ENCODE measurements around the gene ARHGAP29.

The ARHGAP29 gene

DNA sequence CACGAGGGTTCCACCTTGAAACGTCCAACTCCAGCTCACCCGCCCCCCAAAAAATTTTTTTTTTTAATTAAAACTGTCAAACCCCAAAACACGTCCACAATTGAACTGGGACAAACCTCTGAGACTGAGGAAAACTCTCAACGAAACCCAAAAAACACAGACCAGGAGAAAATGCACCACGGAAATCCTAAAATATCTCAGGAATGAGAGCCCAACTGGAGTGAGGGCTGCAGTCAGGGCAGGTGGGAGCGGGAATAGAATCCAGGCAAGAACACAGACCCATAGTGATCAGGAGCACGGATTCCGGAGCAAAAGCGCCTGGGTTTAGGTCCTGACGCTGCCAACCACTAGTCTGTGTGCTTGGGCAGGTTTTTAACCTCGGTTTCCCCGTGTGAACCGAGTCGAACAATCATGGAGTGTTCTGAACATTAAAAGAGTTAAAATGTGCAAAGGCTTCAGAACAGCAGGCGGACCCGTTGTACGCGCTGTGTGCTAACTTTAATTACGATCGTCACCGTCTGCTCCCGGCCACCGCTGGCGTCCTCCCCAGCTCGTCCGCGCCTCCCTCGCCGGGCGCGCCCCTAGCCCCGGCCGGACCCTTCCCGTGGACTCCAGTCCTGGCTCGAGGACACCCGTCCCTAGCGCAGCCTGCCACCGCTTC lies 624 bp downstream of the ARHGAP29 start:
- TF ChIP-seq, protein P1, sequence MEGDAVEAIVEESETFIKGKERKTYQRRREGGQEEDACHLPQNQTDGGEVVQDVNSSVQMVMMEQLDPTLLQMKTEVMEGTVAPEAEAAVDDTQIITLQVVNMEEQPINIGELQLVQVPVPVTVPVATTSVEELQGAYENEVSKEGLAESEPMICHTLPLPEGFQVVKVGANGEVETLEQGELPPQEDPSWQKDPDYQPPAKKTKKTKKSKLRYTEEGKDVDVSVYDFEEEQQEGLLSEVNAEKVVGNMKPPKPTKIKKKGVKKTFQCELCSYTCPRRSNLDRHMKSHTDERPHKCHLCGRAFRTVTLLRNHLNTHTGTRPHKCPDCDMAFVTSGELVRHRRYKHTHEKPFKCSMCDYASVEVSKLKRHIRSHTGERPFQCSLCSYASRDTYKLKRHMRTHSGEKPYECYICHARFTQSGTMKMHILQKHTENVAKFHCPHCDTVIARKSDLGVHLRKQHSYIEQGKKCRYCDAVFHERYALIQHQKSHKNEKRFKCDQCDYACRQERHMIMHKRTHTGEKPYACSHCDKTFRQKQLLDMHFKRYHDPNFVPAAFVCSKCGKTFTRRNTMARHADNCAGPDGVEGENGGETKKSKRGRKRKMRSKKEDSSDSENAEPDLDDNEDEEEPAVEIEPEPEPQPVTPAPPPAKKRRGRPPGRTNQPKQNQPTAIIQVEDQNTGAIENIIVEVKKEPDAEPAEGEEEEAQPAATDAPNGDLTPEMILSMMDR (conservative IDR thresholded peaks at IDR 0.05; ENCODE audit: low read depth, low read length), result peak; percentile 52
- peak; percentile 66 for DNase-seq (ENCODE audit: low read depth)
- H3K4me3 ChIP-seq (ENCODE audit: low read depth, low read length), result peak overlapping the region; percentile 82

DNA sequence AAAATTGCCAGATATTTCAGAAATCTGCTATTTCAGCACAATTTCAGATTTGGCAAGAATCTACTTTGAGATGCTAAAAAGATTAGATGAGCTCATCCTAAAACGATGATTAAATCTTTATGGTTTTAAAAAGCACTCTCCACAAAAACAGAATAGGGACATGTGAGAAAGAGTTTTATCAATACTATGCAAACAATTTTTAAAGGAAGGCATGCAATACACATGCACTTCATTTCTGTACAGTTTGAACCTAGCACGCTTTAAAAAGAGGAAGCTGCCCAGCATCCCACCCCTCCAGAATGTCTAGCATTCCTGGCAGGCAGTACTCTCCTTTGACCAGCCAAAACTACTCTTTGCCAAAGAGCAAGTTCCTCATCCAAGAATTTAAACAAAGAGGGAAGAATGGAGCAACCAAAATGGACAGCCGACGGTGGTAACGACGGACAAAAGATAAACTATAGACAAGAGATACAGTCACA lies 1.3 kb downstream of the ARHGAP29 start:
- TF ChIP-seq, protein P1 (conservative IDR thresholded peaks at IDR 0.05; ENCODE audit: low read depth, low read length), result no peak
- peak; percentile 48 for DNase-seq (ENCODE audit: low read depth)
- peak overlapping the region; percentile 82 for H3K4me3 ChIP-seq (ENCODE audit: low read depth, low read length)

GRCh38 chr1:94235189-94236012 lies 2.0 kb downstream of the ARHGAP29 start:
- TF ChIP-seq, protein P1 (conservative IDR thresholded peaks at IDR 0.05; ENCODE audit: low read depth, low read length), result no peak
- peak overlapping the region; percentile 82 for H3K4me3 ChIP-seq (ENCODE audit: low read depth, low read length)
- DNase-seq (ENCODE audit: low read depth), result peak; percentile 52

DNA sequence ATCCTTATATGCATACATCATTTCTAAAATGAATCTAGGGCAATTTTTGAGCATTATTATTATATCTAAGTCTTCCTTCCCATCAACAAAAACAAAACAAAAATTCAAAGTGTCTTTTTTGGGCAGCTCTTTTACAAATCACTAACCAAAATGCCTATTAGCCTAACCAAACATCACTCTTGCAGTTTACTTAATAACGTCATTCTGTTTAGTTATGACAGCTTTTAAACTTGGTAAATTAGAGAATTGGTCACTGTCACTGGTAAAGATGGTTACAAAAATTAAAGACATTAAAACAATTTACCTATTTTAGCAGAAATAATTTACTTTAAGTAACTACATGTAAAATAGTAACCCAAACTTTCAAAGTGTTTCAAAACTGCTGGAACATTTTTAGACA lies 2.8 kb downstream of the ARHGAP29 start:
- peak overlapping the region; percentile 82 for H3K4me3 ChIP-seq (ENCODE audit: low read depth, low read length)
- TF ChIP-seq, protein P1 (conservative IDR thresholded peaks at IDR 0.05; ENCODE audit: low read depth, low read length), result no peak
- DNase-seq (ENCODE audit: low read depth), result no peak

- no peak overlapping the region for H3K4me3 ChIP-seq (ENCODE audit: low read depth, low read length)
- no peak for DNase-seq (ENCODE audit: low read depth)
- TF ChIP-seq, protein P1 (conservative IDR thresholded peaks at IDR 0.05; ENCODE audit: low read depth, low read length), result no peak
These were observed 5.6 kb downstream of the ARHGAP29 start for GRCh38 chr1:94231746-94232145.

DNA sequence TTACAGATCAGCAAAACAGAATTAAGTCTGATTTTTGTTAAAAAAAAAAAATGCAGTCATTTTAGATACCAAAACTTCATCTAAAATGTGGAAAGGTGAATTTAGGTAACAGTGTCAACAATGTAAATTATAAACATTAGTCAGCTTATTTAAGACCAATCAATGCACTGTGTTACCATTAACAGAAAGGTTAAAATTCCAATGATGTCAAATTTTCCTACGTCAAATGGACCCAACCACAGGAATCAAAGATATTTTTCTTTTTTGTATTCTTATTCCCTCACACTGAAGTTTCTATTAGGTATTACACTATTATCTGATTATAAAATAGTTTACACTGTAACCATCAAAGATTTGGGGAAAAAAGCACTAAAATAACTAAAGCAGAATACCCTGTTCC lies 6.5 kb downstream of the ARHGAP29 start:
- TF ChIP-seq, protein P1 (conservative IDR thresholded peaks at IDR 0.05; ENCODE audit: low read depth, low read length), result no peak
- H3K4me3 ChIP-seq (ENCODE audit: low read depth, low read length), result no peak overlapping the region
- peak; percentile 52 for DNase-seq (ENCODE audit: low read depth)

All from choroid plexus epithelial cell (primary cell).